Stimulated activated CD4-positive, alpha-beta T cell treated with anti-CD3 and anti-CD28 coated beads, Interleukin-4, amount 100 ng/mL, for 1 hour (primary cell): ENCODE results near the gene POC1A.

Experiments used
- DNase-seq: peaks from one replicate; pipeline ENCODE4 v3.0.0-alpha.2; 2020

Gene POC1A

GRCh38 chr3:52154135-52155094, at the start of gene POC1A:
Gene POC1A (minus strand): TSS chr3:52154423. CDS start chr3:52154372, 51 bp downstream.
- peak; percentile 87 for DNase-seq

GRCh38 chr3:52203701-52204100, 49.5 kb upstream of the POC1A start:
- no peak for DNase-seq

- DNase-seq, result no peak
Observed at GRCh38 chr3:52202384-52203077, 48.3 kb upstream of the POC1A start.

GRCh38 chr3:52200981-52201679, 46.9 kb upstream of the POC1A start:
- no peak for DNase-seq

GRCh38 chr3:52198643-52199608, 44.7 kb upstream of the POC1A start:
- DNase-seq, result no peak

GRCh38 chr3:52197842-52198625, 43.8 kb upstream of the POC1A start, which contains the start of gene ALAS1:
Gene ALAS1 (plus strand): TSS chr3:52198160. CDS start chr3:52199242, 1,082 bp downstream.
- DNase-seq, result peak; percentile 95

GRCh38 chr3:52197499-52197841, 43.2 kb upstream of the POC1A start:
- no peak for DNase-seq

- no peak for DNase-seq
Observed at GRCh38 chr3:52196977-52197376, 42.8 kb upstream of the POC1A start.

GRCh38 chr3:52195823-52196331, 41.7 kb upstream of the POC1A start:
- no peak for DNase-seq

- no peak for DNase-seq
Observed at GRCh38 chr3:52195291-52195597, 41.0 kb upstream of the POC1A start.

GRCh38 chr3:52194485-52195290, 40.5 kb upstream of the POC1A start:
- DNase-seq, result no peak

- DNase-seq, result no peak
Observed at GRCh38 chr3:52193065-52193464, 38.8 kb upstream of the POC1A start.

GRCh38 chr3:52191663-52192062, 37.4 kb upstream of the POC1A start:
- no peak for DNase-seq

- no peak for DNase-seq
Observed at GRCh38 chr3:52190294-52191074, 36.3 kb upstream of the POC1A start.

- DNase-seq, result no peak
Observed at GRCh38 chr3:52188556-52188955, 34.3 kb upstream of the POC1A start.

GRCh38 chr3:52186729-52187128, 32.5 kb upstream of the POC1A start:
- DNase-seq, result no peak

- DNase-seq, result no peak
Observed at GRCh38 chr3:52185837-52186236, 31.6 kb upstream of the POC1A start.

GRCh38 chr3:52185311-52185710, 31.1 kb upstream of the POC1A start:
- DNase-seq, result no peak

GRCh38 chr3:52184690-52185089, 30.5 kb upstream of the POC1A start:
- DNase-seq, result no peak
